Stomach (tissue), 4 donors: Measurements from ENCODE around the gene ZNF121.

Experiments used
- POLR2A ChIP-seq, 4 donors: fragments of 450-650 bp; IDR thresholded peaks; one replicate each; pipeline ENCODE4 v1.6.1; 2016; ENCODE audit warnings: antibody characterized with exemption in 4 of 4, control low read depth in 2 of 4, mild to moderate bottlenecking in 1 of 4, moderate library complexity in 1 of 4
- TF ChIP-seq, protein P1 (sequence below), 7 experiments: fragments of 450-650 bp in 4 of 7; fragments of 200-600 bp in 3 of 7; sonication (generic) in 3 of 7; IDR thresholded peaks; one replicate each; pipeline ENCODE4 v1.5.1; 2016 to 2019; ENCODE audit warnings: antibody characterized with exemption in 7 of 7, control low read depth in 2 of 7, mild to moderate bottlenecking in 1 of 7

DNA sequence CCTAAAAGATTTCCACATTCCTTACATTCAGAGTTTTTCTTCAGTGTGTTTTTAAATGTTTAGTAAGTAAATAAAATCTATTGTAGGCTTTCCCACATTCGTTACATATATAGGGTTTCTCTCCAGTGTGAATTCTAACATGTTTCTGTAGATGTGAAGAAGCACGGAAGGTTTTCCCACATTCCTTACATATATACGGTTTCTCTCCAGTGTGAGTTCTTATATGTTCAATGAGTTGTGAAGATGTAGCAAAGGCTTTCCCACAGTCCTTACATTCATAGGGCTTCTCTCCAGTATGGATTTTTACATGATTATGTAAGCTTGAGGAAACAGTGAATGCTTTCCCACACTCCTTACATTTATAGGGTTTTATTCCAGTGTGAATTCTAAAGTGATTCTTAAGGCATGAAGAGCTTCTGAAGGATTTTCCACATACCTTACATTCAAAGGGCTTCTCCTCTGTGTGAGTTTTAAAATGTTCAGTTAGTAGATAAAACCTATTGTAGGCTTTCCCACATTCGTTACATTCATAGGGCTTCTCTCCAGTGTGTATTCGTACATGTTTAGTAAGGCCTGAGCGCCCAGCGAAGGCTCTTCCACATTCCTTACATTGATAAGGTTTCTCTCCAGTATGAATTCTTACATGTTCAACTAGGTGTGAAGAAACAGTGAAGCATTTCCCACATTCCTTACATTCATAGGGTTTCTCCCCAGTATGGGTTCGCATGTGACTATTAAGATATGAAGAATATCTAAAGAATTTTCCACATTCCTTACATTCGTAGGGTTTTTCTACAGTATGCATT is 18.2 kb downstream of the ZNF121 start:
- TF ChIP-seq, protein P1, sequence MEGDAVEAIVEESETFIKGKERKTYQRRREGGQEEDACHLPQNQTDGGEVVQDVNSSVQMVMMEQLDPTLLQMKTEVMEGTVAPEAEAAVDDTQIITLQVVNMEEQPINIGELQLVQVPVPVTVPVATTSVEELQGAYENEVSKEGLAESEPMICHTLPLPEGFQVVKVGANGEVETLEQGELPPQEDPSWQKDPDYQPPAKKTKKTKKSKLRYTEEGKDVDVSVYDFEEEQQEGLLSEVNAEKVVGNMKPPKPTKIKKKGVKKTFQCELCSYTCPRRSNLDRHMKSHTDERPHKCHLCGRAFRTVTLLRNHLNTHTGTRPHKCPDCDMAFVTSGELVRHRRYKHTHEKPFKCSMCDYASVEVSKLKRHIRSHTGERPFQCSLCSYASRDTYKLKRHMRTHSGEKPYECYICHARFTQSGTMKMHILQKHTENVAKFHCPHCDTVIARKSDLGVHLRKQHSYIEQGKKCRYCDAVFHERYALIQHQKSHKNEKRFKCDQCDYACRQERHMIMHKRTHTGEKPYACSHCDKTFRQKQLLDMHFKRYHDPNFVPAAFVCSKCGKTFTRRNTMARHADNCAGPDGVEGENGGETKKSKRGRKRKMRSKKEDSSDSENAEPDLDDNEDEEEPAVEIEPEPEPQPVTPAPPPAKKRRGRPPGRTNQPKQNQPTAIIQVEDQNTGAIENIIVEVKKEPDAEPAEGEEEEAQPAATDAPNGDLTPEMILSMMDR (IDR thresholded peaks at IDR 0.05): no peak
- no peak for TF ChIP-seq POLR2A (IDR thresholded peaks at IDR 0.05)
